Gastrocnemius medialis (tissue), 4 donors: ENCODE data around the gene SON.

Experiments used
- CTCF ChIP-seq, 5 experiments: fragments of 450-650 bp in 3 of 5; fragments of 200-600 bp in 2 of 5; sonication (generic) in 2 of 5; IDR thresholded peaks in 4 of 5; conservative IDR thresholded peaks in 1 of 5; 1 replicate in 4 of 5; 2 replicates in 1 of 5; pipeline ENCODE4 v1.5.1; 2016 to 2019; ENCODE audit warnings: antibody characterized with exemption in 5 of 5, mild to moderate bottlenecking in 3 of 5, moderate library complexity in 3 of 5
- POLR2A ChIP-seq, 2 donors: fragments of 450-650 bp; IDR thresholded peaks; one replicate each; pipeline ENCODE4 v1.6.1; 2017; ENCODE audit warnings: antibody characterized with exemption in 2 of 2, mild to moderate bottlenecking in 2 of 2, moderate library complexity in 2 of 2

GRCh38 chr21:33541105-33541711, 1.6 kb upstream of the SON start:
- TF ChIP-seq CTCF (IDR thresholded peaks at IDR 0.05 in 4 of 5, conservative IDR thresholded peaks at IDR 0.05 in 1 of 5) (no peak), POLR2A (IDR thresholded peaks at IDR 0.05) (no peak)
